ENCODE data around the gene STPG2. TPM values are rescaled to one million over a fixed set of nuclear protein-coding genes. Genes with fewer than 3 reads are reported as not detected.

Gene STPG2
- total RNA-seq, 2 donors from 2014 or later: 0.13 to 0.53 TPM

- Histone ChIP-seq H3K27ac (ENCODE audit: low read depth, low read length) (no peak overlapping the region), H3K9ac (ENCODE audit: extremely low read depth, low read length, poor library complexity, severe bottlenecking) (no peak overlapping the region), H3K4me3 (ENCODE audit: low read length) (no peak overlapping the region), H3K36me3 (ENCODE audit: control insufficient read depth, insufficient read depth, low read length) (no peaks in the 10 kb centered on the region), H3K4me1 (ENCODE audit: control insufficient read depth, insufficient read depth, low read length) (no peaks in the 10 kb centered on the region), H3K27me3 (ENCODE audit: control insufficient read depth, insufficient read depth, low read length, poor library complexity, severe bottlenecking) (no peaks in the 10 kb centered on the region), H3K9me3 (ENCODE audit: control insufficient read depth, low read length) (no peaks in the 10 kb centered on the region)
- TF ChIP-seq, protein P1, sequence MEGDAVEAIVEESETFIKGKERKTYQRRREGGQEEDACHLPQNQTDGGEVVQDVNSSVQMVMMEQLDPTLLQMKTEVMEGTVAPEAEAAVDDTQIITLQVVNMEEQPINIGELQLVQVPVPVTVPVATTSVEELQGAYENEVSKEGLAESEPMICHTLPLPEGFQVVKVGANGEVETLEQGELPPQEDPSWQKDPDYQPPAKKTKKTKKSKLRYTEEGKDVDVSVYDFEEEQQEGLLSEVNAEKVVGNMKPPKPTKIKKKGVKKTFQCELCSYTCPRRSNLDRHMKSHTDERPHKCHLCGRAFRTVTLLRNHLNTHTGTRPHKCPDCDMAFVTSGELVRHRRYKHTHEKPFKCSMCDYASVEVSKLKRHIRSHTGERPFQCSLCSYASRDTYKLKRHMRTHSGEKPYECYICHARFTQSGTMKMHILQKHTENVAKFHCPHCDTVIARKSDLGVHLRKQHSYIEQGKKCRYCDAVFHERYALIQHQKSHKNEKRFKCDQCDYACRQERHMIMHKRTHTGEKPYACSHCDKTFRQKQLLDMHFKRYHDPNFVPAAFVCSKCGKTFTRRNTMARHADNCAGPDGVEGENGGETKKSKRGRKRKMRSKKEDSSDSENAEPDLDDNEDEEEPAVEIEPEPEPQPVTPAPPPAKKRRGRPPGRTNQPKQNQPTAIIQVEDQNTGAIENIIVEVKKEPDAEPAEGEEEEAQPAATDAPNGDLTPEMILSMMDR (conservative IDR thresholded peaks at IDR 0.05): no peak
- Mint-ChIP-seq H3K27me3 (ENCODE audit: insufficient read depth) (no peaks in the 10 kb centered on the region), H3K27ac (no peak overlapping the region), H3K9me3 (no peaks in the 10 kb centered on the region), H3K36me3 (ENCODE audit: low read depth) (no peaks in the 10 kb centered on the region), H3K4me1 (no peaks in the 10 kb centered on the region), H3K4me3 (no peak overlapping the region)
- 91% methylated on average over 4 of the region's 4 CpGs; no CpG with 5 or more reads in 1 of the 2 experiments for WGBS, 2 experiments (ENCODE audit: insufficient coverage in 1 of 2, insufficient read length in 1 of 2)
- no peak for DNase-seq
These were observed 8.1 kb upstream of the STPG2 start for GRCh38 chr4:98151145-98151924.

DNA sequence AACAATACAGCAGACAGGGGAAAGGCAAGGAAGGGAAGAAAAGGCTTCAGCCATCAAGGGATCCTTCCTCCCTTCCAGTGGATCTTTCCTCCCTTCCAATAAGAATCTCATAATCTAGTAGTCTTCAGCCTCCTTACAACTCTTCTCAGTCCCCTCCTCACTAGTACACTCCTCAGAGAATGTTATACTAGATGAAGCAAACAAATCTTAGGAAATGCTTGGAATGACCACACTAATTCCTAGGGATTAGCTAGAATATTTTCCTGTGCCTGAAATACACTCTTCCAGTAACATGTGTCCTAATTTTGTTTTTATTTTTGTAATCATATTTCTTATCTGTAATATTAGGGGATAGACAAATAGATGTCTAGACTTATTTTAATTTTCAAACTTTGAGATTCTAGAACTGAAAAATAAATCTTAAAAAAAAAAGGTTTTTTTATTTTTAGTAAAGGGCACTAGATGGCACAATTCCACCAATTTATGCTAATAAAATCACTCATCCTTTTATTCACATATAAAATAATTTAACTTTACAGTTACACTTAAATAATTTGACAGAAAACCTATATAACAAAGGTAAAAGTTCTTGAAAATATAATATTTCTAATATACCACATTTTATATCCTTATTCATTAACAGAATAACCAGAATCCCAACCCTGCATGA is 7.0 kb upstream of the STPG2 start:
- H3K36me3 ChIP-seq (ENCODE audit: control insufficient read depth, insufficient read depth, low read length): no peaks in the 10 kb centered on the region
- Mint-ChIP-seq H3K36me3 (ENCODE audit: low read depth) (no peaks in the 10 kb centered on the region), H3K27me3 (ENCODE audit: insufficient read depth) (no peaks in the 10 kb centered on the region), H3K4me1 (no peaks in the 10 kb centered on the region), H3K27ac (no peak overlapping the region), H3K4me3 (no peak overlapping the region), H3K9me3 (no peaks in the 10 kb centered on the region)
- H3K9me3 ChIP-seq (ENCODE audit: control insufficient read depth, low read length): no peaks in the 10 kb centered on the region
- H3K4me3 ChIP-seq (ENCODE audit: low read length): no peak overlapping the region
- TF ChIP-seq, protein P1 (conservative IDR thresholded peaks at IDR 0.05): peak; percentile 62
- DNase-seq: no peak
- H3K4me1 ChIP-seq (ENCODE audit: control insufficient read depth, insufficient read depth, low read length): no peaks in the 10 kb centered on the region
- no peaks in the 10 kb centered on the region for H3K27me3 ChIP-seq (ENCODE audit: control insufficient read depth, insufficient read depth, low read length, poor library complexity, severe bottlenecking)
- no peak overlapping the region for H3K27ac ChIP-seq (ENCODE audit: low read depth, low read length)
- H3K9ac ChIP-seq (ENCODE audit: extremely low read depth, low read length, poor library complexity, severe bottlenecking): no peak overlapping the region

- no peaks in the 10 kb centered on the region for H3K27me3 ChIP-seq (ENCODE audit: control insufficient read depth, insufficient read depth, low read length, poor library complexity, severe bottlenecking)
- H3K9me3 ChIP-seq (ENCODE audit: control insufficient read depth, low read length): no peaks in the 10 kb centered on the region
- Mint-ChIP-seq H3K4me3 (no peak overlapping the region), H3K4me1 (peaks cover 1% of the 10 kb centered on the region), H3K9me3 (no peaks in the 10 kb centered on the region), H3K27me3 (ENCODE audit: insufficient read depth) (no peaks in the 10 kb centered on the region), H3K27ac (no peak overlapping the region), H3K36me3 (ENCODE audit: low read depth) (no peaks in the 10 kb centered on the region)
- no peak overlapping the region for H3K9ac ChIP-seq (ENCODE audit: extremely low read depth, low read length, poor library complexity, severe bottlenecking)
- TF ChIP-seq, protein P1 (conservative IDR thresholded peaks at IDR 0.05): no peak
- no peaks in the 10 kb centered on the region for H3K4me1 ChIP-seq (ENCODE audit: control insufficient read depth, insufficient read depth, low read length)
- H3K4me3 ChIP-seq (ENCODE audit: low read length): no peak overlapping the region
- no peaks in the 10 kb centered on the region for H3K36me3 ChIP-seq (ENCODE audit: control insufficient read depth, insufficient read depth, low read length)
- H3K27ac ChIP-seq (ENCODE audit: low read depth, low read length): no peak overlapping the region
- DNase-seq: no peak
These were observed 5.6 kb upstream of the STPG2 start for GRCh38 chr4:98148856-98149255.
